GM10266 (cell line): ENCODE measurements around the gene GPR78.

Experiments used
- DNase-seq: peaks from one replicate; pipeline ENCODE4 v3.0.0; 2012; ENCODE audit errors: extremely low spot score
- CTCF ChIP-seq: IDR thresholded peaks from 2 replicates; pipeline ENCODE4 v1.5.1; 2012; ENCODE audit warnings: mild to moderate bottlenecking, low read depth; ENCODE audit not compliant: control insufficient read depth, insufficient read depth; ENCODE audit errors: missing control alignments

The GPR78 gene

GRCh38 chr4:8589336-8589735 lies 9.1 kb downstream of the GPR78 start:
- TF ChIP-seq CTCF = no peak

GRCh38 chr4:8589823-8590545 lies 9.8 kb downstream of the GPR78 start:
- no peak for TF ChIP-seq CTCF

More at GRCh38 chr4:8589336-8589735, 9.1 kb downstream of the GPR78 start:
- DNase-seq = no peak

DNA sequence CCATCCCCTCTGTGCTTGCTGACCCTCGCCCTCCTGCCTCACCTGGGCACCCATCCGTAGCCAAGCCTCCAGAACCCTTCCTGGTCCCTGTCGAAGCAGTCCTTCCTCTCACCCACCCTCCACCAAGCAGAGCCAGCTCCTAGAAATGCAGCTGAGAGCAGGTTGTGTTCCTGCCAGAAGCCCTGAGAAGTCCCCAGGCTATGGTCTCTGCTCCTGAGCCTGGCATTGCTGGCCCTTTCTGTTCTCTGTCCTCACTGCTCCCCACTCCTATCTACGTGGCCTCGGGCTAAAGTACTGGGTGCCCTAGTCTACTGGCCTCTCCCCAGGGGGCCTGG lies 10.3 kb downstream of the GPR78 start:
- no peak for DNase-seq
- no peak for TF ChIP-seq CTCF

More at GRCh38 chr4:8589823-8590545, 9.8 kb downstream of the GPR78 start:
- DNase-seq = no peak

GRCh38 chr4:8591114-8591513 lies 10.9 kb downstream of the GPR78 start:
- no peak for DNase-seq
- TF ChIP-seq CTCF = no peak

DNA sequence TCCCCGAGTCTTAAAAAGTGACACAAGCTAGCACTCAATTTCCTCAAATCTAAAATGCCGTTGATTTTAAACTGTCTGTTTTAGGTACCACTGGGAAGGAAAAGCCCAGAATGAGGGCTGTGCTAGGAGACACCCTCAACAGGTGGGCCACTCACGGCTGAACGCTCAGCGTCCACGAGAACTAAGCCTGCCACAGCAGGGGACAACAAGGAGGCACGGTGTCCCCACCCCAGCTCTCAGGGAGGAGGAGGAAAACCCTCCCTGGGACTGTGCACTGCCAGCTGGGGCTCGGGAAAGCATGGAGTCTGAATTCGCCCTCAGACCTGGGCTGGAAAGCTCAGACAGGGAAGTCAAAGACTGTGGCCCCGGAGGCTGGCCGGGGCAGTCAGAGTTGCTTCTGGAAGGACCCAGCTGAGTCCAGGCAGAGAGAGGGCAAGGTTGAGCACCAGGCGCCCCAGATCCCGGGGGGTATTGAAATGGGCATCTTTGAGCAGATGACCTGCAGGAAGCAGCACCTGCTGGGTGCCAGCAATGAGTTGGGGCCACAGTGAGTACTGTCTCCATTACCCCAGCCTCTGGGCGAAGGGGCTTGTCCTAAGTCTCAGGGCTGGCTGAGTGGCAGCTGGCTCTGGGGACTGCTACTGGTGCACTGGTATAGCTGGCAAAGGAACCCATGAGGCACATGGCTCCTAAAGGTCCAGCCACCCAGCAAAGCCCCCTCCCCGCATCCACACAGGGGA lies 11.6 kb downstream of the GPR78 start:
- TF ChIP-seq CTCF = no peak
- DNase-seq = no peak

- TF ChIP-seq CTCF = no peak
- DNase-seq = no peak
Observed at GRCh38 chr4:8592366-8593263, 12.4 kb downstream of the GPR78 start, which contains the start of gene CPZ. CPZ (plus strand) TSS chr4:8592765; CDS start chr4:8592834, 69 bp downstream.
